ENCODE results near the gene DEPDC5.

DNA sequence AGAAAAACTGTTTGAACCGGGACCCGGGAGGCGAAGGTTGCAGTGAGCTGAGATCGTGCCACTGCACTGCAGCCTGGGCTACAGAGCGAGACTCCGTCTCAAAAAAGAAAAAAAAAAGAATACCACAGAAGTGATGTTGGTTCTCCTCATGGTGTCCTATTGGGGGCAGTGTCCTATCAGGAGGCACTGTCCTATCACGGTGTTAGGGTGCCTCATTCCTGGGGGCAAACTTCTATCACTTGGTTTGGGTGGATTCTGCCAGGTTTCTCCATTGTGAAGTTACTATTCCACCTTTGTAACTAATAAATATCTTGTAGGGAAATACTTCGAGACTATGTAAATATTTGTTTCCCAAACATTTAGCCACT, 23.5 kb upstream of the DEPDC5 start:
- TF ChIP-seq CTCF (conservative IDR thresholded peaks at IDR 0.05) (0 out of 2 replicates have a peak, but pooled peaks have one; percentile 28), EZH2 (IDR thresholded peaks at IDR 0.05; ENCODE audit: low read depth) (no peak)

Data from PC-9 (cell line).